ENCODE measurements around the gene INPP5F.

DNA sequence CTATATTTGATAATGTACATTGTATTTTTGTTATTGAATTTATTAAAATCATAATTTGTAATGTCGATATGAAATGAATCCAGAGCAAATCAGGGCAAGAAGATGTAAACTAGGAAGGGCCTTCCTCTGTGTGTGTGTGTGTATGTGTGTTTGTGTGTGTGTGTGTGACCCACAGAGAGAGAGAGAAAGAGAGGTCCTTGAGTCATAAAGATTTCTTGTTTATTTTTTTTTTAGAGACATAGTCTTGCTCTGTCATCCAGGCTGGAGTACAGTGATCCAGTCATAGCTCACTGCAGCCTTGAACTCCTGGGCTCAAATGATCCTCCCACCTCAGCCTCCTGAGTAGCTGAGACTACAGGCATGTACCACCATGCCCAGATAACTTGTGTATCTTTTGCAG lies 50.7 kb downstream of the INPP5F start:
- TF ChIP-seq POLR2AphosphoS5 (IDR thresholded peaks at IDR 0.05; ENCODE audit: borderline replicate concordance, low read depth, low read length) (no peak), EZH2 (IDR thresholded peaks at IDR 0.05) (no peak), FOXP2 (optimal IDR thresholded peaks at IDR 0.05; ENCODE audit: control extremely low read depth, extremely low read length, insufficient read depth) (no peak)

Measured in SK-N-MC (cell line).